GM23338 (cell line): ENCODE measurements around the gene UST. TPM values are rescaled to one million over a fixed set of nuclear protein-coding genes. Genes with fewer than 3 reads are reported as not detected.

Experiments used
- ATAC-seq: fragments of 200-7000 bp; cut with Tn5 transposase; 3 replicates; pipeline ENCODE4 v1.9.1; 2020
- DNase-seq: peaks from one replicate; pipeline ENCODE4 v3.0.0-alpha.2; 2015; ENCODE audit warnings: low spot score
- H2AFZ ChIP-seq: fragments of 200-600 bp; sonication (generic); 2 replicates; pipeline ENCODE4 v1.8.0; 2016; ENCODE audit warnings: antibody characterized with exemption, mild to moderate bottlenecking, moderate library complexity
- H3F3A ChIP-seq: fragments of 200-600 bp; sonication (generic); replicated peaks from 2 replicates; pipeline ENCODE4 v1.8.0; 2017; ENCODE audit warnings: antibody characterized with exemption, mixed run types, low read depth
- H3K27ac ChIP-seq: fragments of 200-600 bp; sonication (generic); 2 replicates; pipeline ENCODE4 v1.6.1; 2016; ENCODE audit warnings: low read depth
- H3K27me3 ChIP-seq: fragments of 200-600 bp; sonication (generic); 2 replicates; pipeline ENCODE4 v1.8.0; 2016; ENCODE audit warnings: mild to moderate bottlenecking, mixed run types, moderate library complexity; ENCODE audit not compliant: insufficient read depth
- H3K36me3 ChIP-seq: fragments of 200-600 bp; sonication (generic); 2 replicates; pipeline ENCODE4 v1.8.0; 2016; ENCODE audit warnings: mild to moderate bottlenecking; ENCODE audit not compliant: insufficient read depth
- H3K4me1 ChIP-seq: fragments of 200-600 bp; sonication (generic); 2 replicates; pipeline ENCODE4 v1.8.0; 2016; ENCODE audit warnings: mild to moderate bottlenecking, moderate library complexity; ENCODE audit not compliant: insufficient read depth
- H3K4me2 ChIP-seq: fragments of 200-600 bp; sonication (generic); 2 replicates; pipeline ENCODE4 v1.7.1; 2017; ENCODE audit warnings: mixed run types
- H3K4me3 ChIP-seq: fragments of 200-600 bp; sonication (generic); 2 replicates; pipeline ENCODE4 v1.6.1; 2016; ENCODE audit warnings: mixed run types
- H3K79me2 ChIP-seq: fragments of 200-600 bp; sonication (generic); replicated peaks from 2 replicates; pipeline ENCODE4 v1.8.0; 2017; ENCODE audit warnings: mild to moderate bottlenecking; ENCODE audit not compliant: insufficient read depth
- H3K9me2 ChIP-seq: fragments of 200-600 bp; sonication (generic); 2 replicates; pipeline ENCODE4 v1.8.0; 2017; ENCODE audit not compliant: insufficient read depth
- H4K20me1 ChIP-seq: fragments of 200-600 bp; sonication (generic); replicated peaks from 2 replicates; pipeline ENCODE4 v1.8.0; 2017; ENCODE audit warnings: mild to moderate bottlenecking; ENCODE audit not compliant: insufficient read depth
- H3K27ac Mint-ChIP-seq: 2 replicates; pipeline ENCODE4 v1.8.0; 2020; ENCODE audit warnings: inconsistent platforms, mild to moderate bottlenecking, moderate library complexity, mixed read lengths
- H3K27me3 Mint-ChIP-seq: 3 replicates; pipeline ENCODE4 v1.8.0; 2022; ENCODE audit warnings: low read depth, mild to moderate bottlenecking, moderate library complexity, mixed read lengths, inconsistent platforms; ENCODE audit not compliant: insufficient read depth, poor library complexity
- H3K36me3 Mint-ChIP-seq: 3 replicates; pipeline ENCODE4 v1.8.0; 2021; ENCODE audit warnings: low read depth, mild to moderate bottlenecking, inconsistent platforms, moderate library complexity, mixed read lengths
- H3K4me1 Mint-ChIP-seq: 3 replicates; pipeline ENCODE4 v1.8.0; 2020; ENCODE audit warnings: mild to moderate bottlenecking, inconsistent platforms, mixed read lengths
- H3K4me3 Mint-ChIP-seq: 3 replicates; pipeline ENCODE4 v1.8.0; 2021; ENCODE audit warnings: moderate library complexity, mild to moderate bottlenecking, inconsistent platforms, mixed read lengths
- H3K9me3 Mint-ChIP-seq: 3 replicates; pipeline ENCODE4 v1.8.0; 2020; ENCODE audit warnings: moderate library complexity, mild to moderate bottlenecking, inconsistent platforms, mixed read lengths
- CREB1 ChIP-seq: fragments of 250-450 bp; sonication (Bioruptor Pico); IDR thresholded peaks from 2 replicates; pipeline ENCODE4 v1.5.0; 2020; ENCODE audit warnings: low read depth, mild to moderate bottlenecking, moderate library complexity
- CTCF ChIP-seq, 2 experiments: fragments of 200-600 bp in 1 of 2; sonication (generic) in 1 of 2; conservative IDR thresholded peaks; 2 replicates each; pipeline versions ENCODE4 v1.5.1 to v1.6.1; 2016 to 2017; ENCODE audit warnings: antibody characterized with exemption in 2 of 2, low read depth in 2 of 2, mild to moderate bottlenecking in 2 of 2, moderate library complexity in 1 of 2
- EZH2 ChIP-seq: fragments of 200-600 bp; sonication (generic); IDR thresholded peaks from one replicate; pipeline ENCODE4 v1.8.0; 2017; ENCODE audit warnings: antibody characterized with exemption, mild to moderate bottlenecking, low read depth; ENCODE audit not compliant: unreplicated experiment
- EZH2phosphoT487 ChIP-seq: fragments of 200-600 bp; sonication (generic); IDR thresholded peaks from one replicate; pipeline ENCODE4 v1.8.1; 2018; ENCODE audit warnings: antibody characterized with exemption; ENCODE audit not compliant: unreplicated experiment
- JUNB ChIP-seq: IDR thresholded peaks from one replicate; pipeline ENCODE4 v1.6.1; 2016; ENCODE audit warnings: antibody characterized with exemption; ENCODE audit not compliant: unreplicated experiment
- NANOG ChIP-seq: IDR thresholded peaks from 2 replicates; pipeline ENCODE4 v1.6.1; 2016; ENCODE audit warnings: antibody characterized with exemption, borderline replicate concordance
- POLR2AphosphoS5 ChIP-seq: IDR thresholded peaks from 2 replicates; pipeline ENCODE4 v1.6.1; 2016; ENCODE audit warnings: antibody characterized with exemption, low read depth
- REST ChIP-seq: IDR thresholded peaks from one replicate; pipeline ENCODE4 v1.6.1; 2018; ENCODE audit warnings: antibody characterized with exemption; ENCODE audit not compliant: unreplicated experiment
- STAT1 ChIP-seq: IDR thresholded peaks from one replicate; pipeline ENCODE4 v1.6.1; 2016; ENCODE audit warnings: antibody characterized with exemption; ENCODE audit not compliant: unreplicated experiment
- ZNF114 ChIP-seq: fragments of 250-450 bp; sonication (Bioruptor Pico); IDR thresholded peaks from 2 replicates; pipeline ENCODE4 v1.5.0; 2020; ENCODE audit warnings: mild to moderate bottlenecking, moderate library complexity
- ZNF331 ChIP-seq: fragments of 250-450 bp; sonication (Bioruptor Pico); IDR thresholded peaks from 2 replicates; pipeline ENCODE4 v1.5.0; 2020; ENCODE audit warnings: low read depth, mild to moderate bottlenecking, moderate library complexity
- polyA plus RNA-seq: library from polyadenylated mRNA; unstranded; fragments of >200 nt; fragmentation: Nextera tagmentation; extraction: Ambion mirVana; gene quantifications from 2 replicates; pipeline ENCODE4 v1.2.1, GENCODE V29; 2016
- total RNA-seq: library from RNA; depleted of rRNA; stranded (reverse); fragments of >200 nt; shearing (Covaris generic); gene quantifications from 2 replicates; pipeline ENCODE4 v1.2.3, GENCODE V29; 2014
- TF ChIP-seq, protein P1 (sequence below): IDR thresholded peaks from 2 replicates; pipeline ENCODE4 v1.6.1; 2016; ENCODE audit warnings: antibody characterized with exemption
- TF ChIP-seq, protein P2 (sequence below): fragments of 250-450 bp; sonication (Bioruptor Pico); IDR thresholded peaks from 2 replicates; pipeline ENCODE4 v1.5.0; 2020; ENCODE audit warnings: mild to moderate bottlenecking, moderate library complexity

Gene UST
- total and polyA plus RNA-seq, 2 experiments from 2014 or later, result 12.6 to 33.0 TPM

DNA sequence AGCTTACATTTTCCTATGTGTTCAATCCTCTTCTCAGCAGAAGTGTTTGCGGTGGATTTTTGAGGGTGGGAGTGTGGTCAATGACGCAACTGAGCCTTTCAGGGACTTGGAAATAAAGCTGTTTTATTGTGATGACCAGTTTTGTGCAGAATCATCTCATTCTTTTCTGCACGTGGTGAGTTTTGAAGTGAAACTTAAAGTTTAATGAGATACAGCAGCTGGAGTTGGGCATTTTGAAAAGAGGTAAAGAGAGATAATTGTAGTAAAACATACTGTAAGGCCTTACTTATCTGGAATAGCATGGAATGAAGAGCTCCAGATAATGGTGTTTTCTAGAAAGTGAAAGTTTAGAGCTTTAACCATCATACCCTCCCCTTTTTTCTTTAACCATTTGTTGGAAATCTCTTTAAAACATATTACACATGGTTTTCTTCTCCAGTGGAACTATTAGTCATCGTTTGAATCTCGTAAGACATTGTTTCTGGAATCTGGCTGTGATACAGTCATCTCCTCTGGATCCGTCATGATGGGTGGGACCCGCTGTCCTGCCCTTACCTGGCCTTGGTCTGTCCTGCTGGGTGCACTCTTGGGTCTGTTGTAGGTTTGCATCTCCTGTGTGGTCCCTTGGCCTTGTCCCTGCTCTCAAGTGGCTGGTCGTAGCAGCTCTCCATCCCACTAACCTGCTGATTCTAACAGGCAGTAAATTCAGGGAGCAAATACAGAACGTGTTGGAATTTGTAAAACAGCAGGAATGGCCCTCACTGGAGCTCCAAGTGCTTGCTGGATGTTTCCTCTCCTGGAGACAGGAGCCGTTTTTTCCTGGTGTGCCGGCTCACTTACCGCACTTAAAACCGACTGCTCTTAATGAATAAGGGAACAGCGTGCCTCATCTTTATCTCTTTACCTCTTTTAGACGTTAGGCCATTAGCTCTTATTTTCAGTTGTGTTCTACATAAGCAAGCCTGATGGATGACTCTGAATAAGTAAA, 29.8 kb downstream of the UST start:
- Histone ChIP-seq H4K20me1 (peaks cover 17% of the 10 kb centered on the region; the same call in 1 of the 2 replicates), H3K9me2 (no peaks in the 10 kb centered on the region), H2AFZ (no peak overlapping the region), H3K4me3 (no peak overlapping the region), H3K36me3 (no peaks in the 10 kb centered on the region), H3K27me3 (no peaks in the 10 kb centered on the region), H3K27ac (no peak overlapping the region), H3F3A (no peaks in the 10 kb centered on the region), H3K4me1 (peaks cover 30% of the 10 kb centered on the region), H3K79me2 (peaks cover 100% of the 10 kb centered on the region), H3K4me2 (no peak overlapping the region; the same call in 1 of the 2 replicates)
- Mint-ChIP-seq H3K27ac (peak overlapping the region; percentile 17; the same call in 1 of the 2 replicates), H3K36me3 (peaks cover 20% of the 10 kb centered on the region), H3K4me1 (peaks cover 36% of the 10 kb centered on the region), H3K9me3 (no peaks in the 10 kb centered on the region), H3K27me3 (peaks cover 3% of the 10 kb centered on the region), H3K4me3 (no peak overlapping the region)
- TF ChIP-seq EZH2phosphoT487, result no peak
- no peak for TF ChIP-seq REST
- TF ChIP-seq NANOG, result no peak
- TF ChIP-seq CREB1 (CRISPR knock-in tag), result no peak
- TF ChIP-seq, protein P1, sequence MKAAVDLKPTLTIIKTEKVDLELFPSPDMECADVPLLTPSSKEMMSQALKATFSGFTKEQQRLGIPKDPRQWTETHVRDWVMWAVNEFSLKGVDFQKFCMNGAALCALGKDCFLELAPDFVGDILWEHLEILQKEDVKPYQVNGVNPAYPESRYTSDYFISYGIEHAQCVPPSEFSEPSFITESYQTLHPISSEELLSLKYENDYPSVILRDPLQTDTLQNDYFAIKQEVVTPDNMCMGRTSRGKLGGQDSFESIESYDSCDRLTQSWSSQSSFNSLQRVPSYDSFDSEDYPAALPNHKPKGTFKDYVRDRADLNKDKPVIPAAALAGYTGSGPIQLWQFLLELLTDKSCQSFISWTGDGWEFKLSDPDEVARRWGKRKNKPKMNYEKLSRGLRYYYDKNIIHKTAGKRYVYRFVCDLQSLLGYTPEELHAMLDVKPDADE, result no peak
- TF ChIP-seq ZNF331, result no peak
- no peak for TF ChIP-seq STAT1
- no peak for TF ChIP-seq POLR2AphosphoS5
- no peak for TF ChIP-seq EZH2
- TF ChIP-seq CTCF (conservative IDR thresholded peaks at IDR 0.05; ENCODE audit: low read depth in 2 of 2), result no peak
- TF ChIP-seq, protein P2, sequence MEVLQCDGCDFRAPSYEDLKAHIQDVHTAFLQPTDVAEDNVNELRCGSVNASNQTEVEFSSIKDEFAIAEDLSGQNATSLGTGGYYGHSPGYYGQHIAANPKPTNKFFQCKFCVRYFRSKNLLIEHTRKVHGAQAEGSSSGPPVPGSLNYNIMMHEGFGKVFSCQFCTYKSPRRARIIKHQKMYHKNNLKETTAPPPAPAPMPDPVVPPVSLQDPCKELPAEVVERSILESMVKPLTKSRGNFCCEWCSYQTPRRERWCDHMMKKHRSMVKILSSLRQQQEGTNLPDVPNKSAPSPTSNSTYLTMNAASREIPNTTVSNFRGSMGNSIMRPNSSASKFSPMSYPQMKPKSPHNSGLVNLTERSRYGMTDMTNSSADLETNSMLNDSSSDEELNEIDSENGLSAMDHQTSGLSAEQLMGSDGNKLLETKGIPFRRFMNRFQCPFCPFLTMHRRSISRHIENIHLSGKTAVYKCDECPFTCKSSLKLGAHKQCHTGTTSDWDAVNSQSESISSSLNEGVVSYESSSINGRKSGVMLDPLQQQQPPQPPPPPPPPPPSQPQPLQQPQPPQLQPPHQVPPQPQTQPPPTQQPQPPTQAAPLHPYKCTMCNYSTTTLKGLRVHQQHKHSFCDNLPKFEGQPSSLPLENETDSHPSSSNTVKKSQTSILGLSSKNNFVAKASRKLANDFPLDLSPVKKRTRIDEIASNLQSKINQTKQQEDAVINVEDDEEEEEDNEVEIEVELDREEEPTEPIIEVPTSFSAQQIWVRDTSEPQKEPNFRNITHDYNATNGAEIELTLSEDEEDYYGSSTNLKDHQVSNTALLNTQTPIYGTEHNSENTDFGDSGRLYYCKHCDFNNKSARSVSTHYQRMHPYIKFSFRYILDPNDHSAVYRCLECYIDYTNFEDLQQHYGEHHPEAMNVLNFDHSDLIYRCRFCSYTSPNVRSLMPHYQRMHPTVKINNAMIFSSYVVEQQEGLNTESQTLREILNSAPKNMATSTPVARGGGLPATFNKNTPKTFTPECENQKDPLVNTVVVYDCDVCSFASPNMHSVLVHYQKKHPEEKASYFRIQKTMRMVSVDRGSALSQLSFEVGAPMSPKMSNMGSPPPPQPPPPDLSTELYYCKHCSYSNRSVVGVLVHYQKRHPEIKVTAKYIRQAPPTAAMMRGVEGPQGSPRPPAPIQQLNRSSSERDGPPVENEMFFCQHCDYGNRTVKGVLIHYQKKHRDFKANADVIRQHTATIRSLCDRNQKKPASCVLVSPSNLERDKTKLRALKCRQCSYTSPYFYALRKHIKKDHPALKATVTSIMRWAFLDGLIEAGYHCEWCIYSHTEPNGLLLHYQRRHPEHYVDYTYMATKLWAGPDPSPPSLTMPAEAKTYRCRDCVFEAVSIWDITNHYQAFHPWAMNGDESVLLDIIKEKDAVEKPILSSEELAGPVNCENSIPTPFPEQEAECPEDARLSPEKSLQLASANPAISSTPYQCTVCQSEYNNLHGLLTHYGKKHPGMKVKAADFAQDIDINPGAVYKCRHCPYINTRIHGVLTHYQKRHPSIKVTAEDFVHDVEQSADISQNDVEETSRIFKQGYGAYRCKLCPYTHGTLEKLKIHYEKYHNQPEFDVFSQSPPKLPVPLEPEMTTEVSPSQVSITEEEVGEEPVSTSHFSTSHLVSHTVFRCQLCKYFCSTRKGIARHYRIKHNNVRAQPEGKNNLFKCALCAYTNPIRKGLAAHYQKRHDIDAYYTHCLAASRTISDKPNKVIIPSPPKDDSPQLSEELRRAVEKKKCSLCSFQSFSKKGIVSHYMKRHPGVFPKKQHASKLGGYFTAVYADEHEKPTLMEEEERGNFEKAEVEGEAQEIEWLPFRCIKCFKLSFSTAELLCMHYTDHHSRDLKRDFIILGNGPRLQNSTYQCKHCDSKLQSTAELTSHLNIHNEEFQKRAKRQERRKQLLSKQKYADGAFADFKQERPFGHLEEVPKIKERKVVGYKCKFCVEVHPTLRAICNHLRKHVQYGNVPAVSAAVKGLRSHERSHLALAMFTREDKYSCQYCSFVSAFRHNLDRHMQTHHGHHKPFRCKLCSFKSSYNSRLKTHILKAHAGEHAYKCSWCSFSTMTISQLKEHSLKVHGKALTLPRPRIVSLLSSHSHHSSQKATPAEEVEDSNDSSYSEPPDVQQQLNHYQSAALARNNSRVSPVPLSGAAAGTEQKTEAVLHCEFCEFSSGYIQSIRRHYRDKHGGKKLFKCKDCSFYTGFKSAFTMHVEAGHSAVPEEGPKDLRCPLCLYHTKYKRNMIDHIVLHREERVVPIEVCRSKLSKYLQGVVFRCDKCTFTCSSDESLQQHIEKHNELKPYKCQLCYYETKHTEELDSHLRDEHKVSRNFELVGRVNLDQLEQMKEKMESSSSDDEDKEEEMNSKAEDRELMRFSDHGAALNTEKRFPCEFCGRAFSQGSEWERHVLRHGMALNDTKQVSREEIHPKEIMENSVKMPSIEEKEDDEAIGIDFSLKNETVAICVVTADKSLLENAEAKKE, result no peak
- no peak for TF ChIP-seq JUNB
- TF ChIP-seq ZNF114 (CRISPR knock-in tag), result no peak
- DNase-seq (no peak), ATAC-seq (peak; percentile 50)
